Measurements from ENCODE around the gene THUMPD3. TPM values are rescaled to one million over a fixed set of nuclear protein-coding genes. Genes with fewer than 3 reads are reported as not detected.
A peak's percentile ranks its signal among the peaks of the same experiment; 100 is the strongest.

The THUMPD3 gene
- total RNA-seq, 4 donors from 2014 or later, result 5.4 to 26.9 (median 19.4) TPM

DNA sequence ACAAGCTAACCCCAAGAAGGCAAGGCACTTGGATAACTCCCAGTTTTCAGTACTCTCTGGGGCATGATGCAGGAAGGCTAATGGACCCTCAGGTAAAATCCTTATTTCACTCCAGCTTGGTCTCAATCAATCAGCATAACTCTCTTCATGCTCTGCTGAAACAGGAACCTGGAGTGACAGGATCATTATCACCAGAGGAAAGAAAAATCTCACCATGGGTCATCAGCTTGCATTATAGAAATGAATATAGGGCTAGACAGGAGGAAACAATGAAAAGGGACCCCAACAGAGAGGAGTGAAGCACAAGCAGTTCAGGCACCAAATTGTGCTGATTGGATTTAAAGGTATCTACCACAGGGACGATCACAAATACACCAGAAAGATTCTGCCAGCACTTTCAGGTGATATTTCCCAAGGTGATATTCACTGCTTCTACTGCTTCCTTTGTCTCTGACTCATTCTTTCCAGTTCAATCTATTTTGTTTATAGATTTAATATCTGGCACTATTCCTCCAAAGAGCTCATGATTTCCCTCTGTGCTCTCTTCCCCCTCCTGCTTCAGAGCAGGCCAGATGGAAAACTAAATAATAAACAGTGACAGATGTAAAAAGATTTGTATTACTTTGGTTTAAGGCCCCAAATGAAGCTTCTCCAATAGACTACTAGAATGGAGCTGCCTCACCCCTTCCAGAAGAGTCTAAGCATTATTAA lies 22.9 kb upstream of the THUMPD3 start:
- no peak overlapping the region for H3K4me3 ChIP-seq
- in situ Hi-C loops (cut with MboI; ENCODE audit: low pct_ligation_motif_present in 1 of 4, low pct_unique_long_range_greater_than_20kb in 1 of 4, low sequenced_read_pairs in 3 of 4), result no loop called here
- intact Hi-C loops (cut with DNase I; ENCODE audit: low total_unique reads), result no loop called here
- H3K27me3 ChIP-seq, result no peaks in the 10 kb centered on the region
- TF ChIP-seq EP300 (IDR thresholded peaks at IDR 0.05; ENCODE audit: low read depth) (no peak), POLR2A (IDR thresholded peaks at IDR 0.05) (no peak), POLR2AphosphoS5 (IDR thresholded peaks at IDR 0.05) (no peak)
- TF ChIP-seq, protein P1, sequence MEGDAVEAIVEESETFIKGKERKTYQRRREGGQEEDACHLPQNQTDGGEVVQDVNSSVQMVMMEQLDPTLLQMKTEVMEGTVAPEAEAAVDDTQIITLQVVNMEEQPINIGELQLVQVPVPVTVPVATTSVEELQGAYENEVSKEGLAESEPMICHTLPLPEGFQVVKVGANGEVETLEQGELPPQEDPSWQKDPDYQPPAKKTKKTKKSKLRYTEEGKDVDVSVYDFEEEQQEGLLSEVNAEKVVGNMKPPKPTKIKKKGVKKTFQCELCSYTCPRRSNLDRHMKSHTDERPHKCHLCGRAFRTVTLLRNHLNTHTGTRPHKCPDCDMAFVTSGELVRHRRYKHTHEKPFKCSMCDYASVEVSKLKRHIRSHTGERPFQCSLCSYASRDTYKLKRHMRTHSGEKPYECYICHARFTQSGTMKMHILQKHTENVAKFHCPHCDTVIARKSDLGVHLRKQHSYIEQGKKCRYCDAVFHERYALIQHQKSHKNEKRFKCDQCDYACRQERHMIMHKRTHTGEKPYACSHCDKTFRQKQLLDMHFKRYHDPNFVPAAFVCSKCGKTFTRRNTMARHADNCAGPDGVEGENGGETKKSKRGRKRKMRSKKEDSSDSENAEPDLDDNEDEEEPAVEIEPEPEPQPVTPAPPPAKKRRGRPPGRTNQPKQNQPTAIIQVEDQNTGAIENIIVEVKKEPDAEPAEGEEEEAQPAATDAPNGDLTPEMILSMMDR (IDR thresholded peaks at IDR 0.05), result no peak
- H3K27ac ChIP-seq, result peak overlapping the region; percentile 24 to 64 (median 46)
- peaks cover 6 to 38% (median 24%) of the 10 kb centered on the region in 4 donors for H3K4me1 ChIP-seq
- H3K36me3 ChIP-seq, result no peaks in the 10 kb centered on the region
- no peak for DNase-seq
- 75 to 78% methylated on average over 1 of the region's 1 CpG for WGBS, 2 donors (ENCODE audit: low coverage in 1 of 2)
- H3K9me3 ChIP-seq, result no peaks in the 10 kb centered on the region

DNA sequence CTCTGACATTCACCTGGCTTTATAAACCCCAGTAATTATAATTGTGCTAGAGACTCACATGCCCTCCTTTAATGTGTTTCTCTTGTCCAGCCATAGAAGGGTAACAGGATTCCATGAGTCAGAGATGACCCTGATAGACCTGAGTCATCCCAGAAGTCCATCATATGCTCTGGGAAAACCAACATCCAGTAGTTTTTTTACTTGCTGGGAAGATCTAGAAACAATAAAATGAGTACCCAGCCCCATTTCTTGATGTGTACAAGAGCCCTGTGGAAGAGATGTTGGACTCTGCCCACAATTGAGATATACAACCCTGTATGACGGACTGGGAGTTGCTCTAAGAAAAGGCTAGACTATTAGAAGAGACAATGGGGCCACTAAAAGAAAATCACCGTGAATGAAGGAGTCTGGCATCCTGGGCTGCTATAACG lies 22.4 kb upstream of the THUMPD3 start:
- in situ Hi-C loops (cut with MboI; ENCODE audit: low pct_ligation_motif_present in 1 of 4, low pct_unique_long_range_greater_than_20kb in 1 of 4, low sequenced_read_pairs in 3 of 4), result no loop called here
- DNase-seq, result no peak

DNA sequence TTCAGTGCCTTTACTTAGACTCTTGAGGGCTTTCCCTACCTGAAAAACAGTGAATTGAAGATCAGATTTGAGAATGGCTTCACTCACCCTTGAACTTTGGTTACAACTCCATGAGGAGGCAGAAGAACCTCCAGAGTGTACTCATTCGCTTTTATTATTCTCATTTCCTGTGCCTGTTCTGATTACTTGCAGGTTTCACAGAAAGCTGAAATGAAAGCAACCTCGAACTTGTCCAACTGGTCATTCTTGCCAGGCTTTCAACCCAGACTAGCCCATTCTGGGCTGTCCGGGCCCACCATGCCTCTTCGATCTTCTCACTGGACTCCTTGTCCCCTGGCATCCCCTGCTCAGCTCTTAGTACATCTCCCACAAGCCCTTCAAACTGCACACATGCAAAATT lies 20.2 kb upstream of the THUMPD3 start:
- Histone ChIP-seq H3K27me3 (no peaks in the 10 kb centered on the region), H3K4me1 (peaks cover 6 to 38% (median 24%) of the 10 kb centered on the region in 4 donors), H3K4me3 (no peak overlapping the region), H3K36me3 (no peaks in the 10 kb centered on the region), H3K9me3 (no peaks in the 10 kb centered on the region), H3K27ac (peak overlapping the region; percentile 61 to 80 (median 78))
- TF ChIP-seq EP300 (IDR thresholded peaks at IDR 0.05; ENCODE audit: low read depth), result no peak
- TF ChIP-seq POLR2AphosphoS5 (IDR thresholded peaks at IDR 0.05), result no peak
- TF ChIP-seq, protein P1 (IDR thresholded peaks at IDR 0.05), result no peak
- TF ChIP-seq POLR2A (IDR thresholded peaks at IDR 0.05), result no peak
- in situ Hi-C loops (cut with MboI; ENCODE audit: low pct_ligation_motif_present in 1 of 4, low pct_unique_long_range_greater_than_20kb in 1 of 4, low sequenced_read_pairs in 3 of 4) (no loop called here), intact Hi-C loops (cut with DNase I; ENCODE audit: low total_unique reads) (no loop called here)
- 39 to 50% methylated on average over 3 to 4 of the region's 4 CpGs for WGBS, 2 donors (ENCODE audit: low coverage in 1 of 2)
- peak; percentile 32 for DNase-seq

More for the DNA sequence above, 22.4 kb upstream of the THUMPD3 start:
- H3K9me3 ChIP-seq, result no peaks in the 10 kb centered on the region
- H3K27me3 ChIP-seq, result no peaks in the 10 kb centered on the region
- no peaks in the 10 kb centered on the region for H3K36me3 ChIP-seq
- H3K4me1 ChIP-seq, result peaks cover 6 to 38% (median 24%) of the 10 kb centered on the region in 4 donors
- H3K4me3 ChIP-seq, result no peak overlapping the region
- 52 to 60% methylated on average over 3 of the region's 3 CpGs for WGBS, 2 donors (ENCODE audit: low coverage in 1 of 2)
- intact Hi-C loops (cut with DNase I; ENCODE audit: low total_unique reads), result no loop called here
- H3K27ac ChIP-seq, result peak overlapping the region; percentile 24 to 64 (median 46)
- TF ChIP-seq EP300 (IDR thresholded peaks at IDR 0.05; ENCODE audit: low read depth), result no peak
- TF ChIP-seq, protein P1 (IDR thresholded peaks at IDR 0.05), result no peak
- TF ChIP-seq POLR2A (IDR thresholded peaks at IDR 0.05), result no peak
- TF ChIP-seq POLR2AphosphoS5 (IDR thresholded peaks at IDR 0.05), result no peak

DNA sequence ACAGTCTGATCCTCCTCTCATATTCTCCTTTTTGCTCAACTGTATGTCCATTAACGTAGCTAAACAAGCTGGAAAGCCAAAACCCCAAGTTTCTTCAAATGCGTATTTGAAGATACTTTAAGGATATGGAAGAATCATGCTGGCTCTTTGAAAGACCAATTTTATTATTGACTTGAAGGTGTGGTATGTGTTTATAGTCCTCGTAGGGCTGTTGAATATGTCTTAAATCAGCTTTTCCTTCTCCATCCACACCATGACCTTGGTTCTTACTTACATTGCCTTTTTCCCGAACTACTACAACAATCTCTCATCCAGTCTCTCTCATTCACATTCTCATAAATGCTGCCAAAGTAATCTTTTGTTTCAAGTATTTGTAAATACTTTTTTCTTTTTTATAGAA lies 19.7 kb upstream of the THUMPD3 start:
- peaks cover 6 to 38% (median 24%) of the 10 kb centered on the region in 4 donors for H3K4me1 ChIP-seq
- TF ChIP-seq EP300 (IDR thresholded peaks at IDR 0.05; ENCODE audit: low read depth) (no peak), POLR2AphosphoS5 (IDR thresholded peaks at IDR 0.05) (no peak), POLR2A (IDR thresholded peaks at IDR 0.05) (no peak)
- TF ChIP-seq, protein P1 (IDR thresholded peaks at IDR 0.05), result no peak
- intact Hi-C loops (cut with DNase I; ENCODE audit: low total_unique reads), result no loop called here
- WGBS, 2 donors (ENCODE audit: low coverage in 1 of 2), result 45% methylated on average over 4 of the region's 4 CpGs
- no peaks in the 10 kb centered on the region for H3K27me3 ChIP-seq
- no peaks in the 10 kb centered on the region for H3K9me3 ChIP-seq
- no peaks in the 10 kb centered on the region for H3K36me3 ChIP-seq
- H3K27ac ChIP-seq, result peak overlapping the region; percentile 61 to 80 (median 78)
- in situ Hi-C loops (cut with MboI; ENCODE audit: low pct_ligation_motif_present in 1 of 4, low pct_unique_long_range_greater_than_20kb in 1 of 4, low sequenced_read_pairs in 3 of 4), result no loop called here
- no peak for DNase-seq
- H3K4me3 ChIP-seq, result no peak overlapping the region

Measured in transverse colon (tissue), 4 donors.